ENCODE measurements around the gene OLFM1.
"Not testable (repeated sequence)": the region's sequence is repeated elsewhere in the genome, so short reads cannot be mapped to it uniquely, and the experiment has no call there.

The OLFM1 gene

DNA sequence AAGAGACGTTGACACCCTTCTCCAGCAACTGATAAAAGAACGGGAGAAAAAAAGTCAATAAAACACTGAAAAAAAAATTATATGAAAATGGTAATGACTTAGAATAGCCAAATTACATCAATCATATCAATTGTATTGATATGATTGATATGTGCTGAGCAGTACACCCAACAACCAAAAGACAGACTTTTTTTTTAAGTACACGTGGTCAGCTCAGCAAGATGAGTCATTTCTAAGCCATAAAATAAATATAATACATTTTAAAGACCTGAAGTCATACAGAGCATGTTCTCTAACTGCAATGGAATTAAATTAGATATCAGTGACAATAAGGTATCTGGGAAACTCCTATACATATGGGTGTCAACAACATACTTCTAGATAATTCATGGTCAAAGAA lies 30.9 kb upstream of the OLFM1 start:
- in situ Hi-C loops (cut with HindIII; ENCODE audit: low sequenced_read_pairs): no loop called here

- in situ Hi-C loops (cut with HindIII; ENCODE audit: low sequenced_read_pairs): no loop called here
These were observed 26.9 kb upstream of the OLFM1 start for GRCh38 chr9:135060461-135061116.

DNA sequence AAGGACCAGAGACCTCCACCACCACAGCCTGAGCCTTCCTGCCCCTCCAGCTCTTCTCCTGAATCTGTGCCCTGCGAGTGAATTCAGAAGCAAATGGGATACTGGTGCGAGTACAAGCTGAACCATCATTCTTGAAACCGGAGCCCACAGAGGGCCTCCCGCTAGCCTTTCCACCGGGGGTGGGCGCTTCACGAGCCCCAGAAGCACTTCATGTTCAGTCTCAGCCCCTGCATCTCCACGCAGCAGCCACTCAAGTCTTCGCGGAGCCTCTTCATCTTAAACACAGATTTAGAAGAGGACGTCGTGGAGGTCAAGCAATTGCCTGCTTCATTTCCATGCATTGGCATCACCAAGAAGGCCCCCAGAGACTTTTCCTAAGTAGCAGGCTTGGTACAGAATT lies 26.0 kb upstream of the OLFM1 start:
- in situ Hi-C loops (cut with HindIII; ENCODE audit: low sequenced_read_pairs): no loop called here

GRCh38 chr9:135062254-135062653 lies 25.2 kb upstream of the OLFM1 start:
- in situ Hi-C loops (cut with HindIII; ENCODE audit: low sequenced_read_pairs): no loop called here

- in situ Hi-C loops (cut with HindIII; ENCODE audit: low sequenced_read_pairs): not testable (repeated sequence)
These were observed 24.0 kb upstream of the OLFM1 start for GRCh38 chr9:135063466-135063865.

DNA sequence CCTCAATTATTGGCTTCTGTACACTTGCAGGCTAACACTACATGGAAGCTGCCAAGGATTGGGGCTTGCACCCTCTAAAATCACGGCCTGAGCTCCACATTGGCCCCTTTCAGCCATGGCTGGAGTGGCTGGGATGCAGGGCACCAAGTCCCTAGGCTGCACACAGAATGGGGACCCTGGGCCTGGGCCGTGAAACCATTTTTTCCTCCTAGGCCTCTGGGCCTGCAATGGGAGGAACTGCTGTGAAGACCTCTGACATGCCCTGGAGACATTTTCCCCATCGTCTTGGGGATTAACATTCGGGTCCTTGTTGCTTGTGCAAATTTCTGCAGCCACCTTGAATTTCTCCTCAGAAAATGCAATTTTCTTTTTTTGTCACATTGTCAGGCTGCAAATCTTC lies 23.6 kb upstream of the OLFM1 start:
- in situ Hi-C loops (cut with HindIII; ENCODE audit: low sequenced_read_pairs): not testable (repeated sequence)

- in situ Hi-C loops (cut with HindIII; ENCODE audit: low sequenced_read_pairs): no loop called here
These were observed 22.3 kb upstream of the OLFM1 start for GRCh38 chr9:135065151-135065550.

- in situ Hi-C loops (cut with HindIII; ENCODE audit: low sequenced_read_pairs): no loop called here
These were observed 21.7 kb upstream of the OLFM1 start for GRCh38 chr9:135065804-135066203.

DNA sequence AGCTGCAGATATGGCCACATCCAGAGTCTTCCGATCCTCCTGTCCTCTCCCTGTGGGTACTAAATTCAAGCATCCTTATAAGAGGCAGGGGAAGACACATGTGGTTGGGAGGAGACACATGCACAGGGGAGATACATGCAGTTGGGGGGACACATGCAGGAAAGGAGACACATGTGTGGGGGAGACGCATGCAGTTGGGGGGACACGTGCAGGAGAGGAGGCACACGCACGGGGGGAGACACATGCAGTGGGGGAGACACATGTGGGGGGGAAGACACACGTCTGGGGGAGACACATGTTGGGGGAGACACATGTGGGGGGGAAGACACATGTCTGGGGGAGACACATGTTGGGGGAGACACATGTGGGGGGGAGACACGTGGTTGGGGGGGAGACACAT lies 21.2 kb upstream of the OLFM1 start:
- in situ Hi-C loops (cut with HindIII; ENCODE audit: low sequenced_read_pairs): no loop called here

- in situ Hi-C loops (cut with HindIII; ENCODE audit: low sequenced_read_pairs): no loop called here
These were observed 20.3 kb upstream of the OLFM1 start for GRCh38 chr9:135067096-135067710.

GRCh38 chr9:135068776-135069415 lies 18.6 kb upstream of the OLFM1 start:
- in situ Hi-C loops (cut with HindIII; ENCODE audit: low sequenced_read_pairs): no loop called here

- in situ Hi-C loops (cut with HindIII; ENCODE audit: low sequenced_read_pairs): no loop called here
These were observed 17.8 kb upstream of the OLFM1 start for GRCh38 chr9:135069558-135070197.

DNA sequence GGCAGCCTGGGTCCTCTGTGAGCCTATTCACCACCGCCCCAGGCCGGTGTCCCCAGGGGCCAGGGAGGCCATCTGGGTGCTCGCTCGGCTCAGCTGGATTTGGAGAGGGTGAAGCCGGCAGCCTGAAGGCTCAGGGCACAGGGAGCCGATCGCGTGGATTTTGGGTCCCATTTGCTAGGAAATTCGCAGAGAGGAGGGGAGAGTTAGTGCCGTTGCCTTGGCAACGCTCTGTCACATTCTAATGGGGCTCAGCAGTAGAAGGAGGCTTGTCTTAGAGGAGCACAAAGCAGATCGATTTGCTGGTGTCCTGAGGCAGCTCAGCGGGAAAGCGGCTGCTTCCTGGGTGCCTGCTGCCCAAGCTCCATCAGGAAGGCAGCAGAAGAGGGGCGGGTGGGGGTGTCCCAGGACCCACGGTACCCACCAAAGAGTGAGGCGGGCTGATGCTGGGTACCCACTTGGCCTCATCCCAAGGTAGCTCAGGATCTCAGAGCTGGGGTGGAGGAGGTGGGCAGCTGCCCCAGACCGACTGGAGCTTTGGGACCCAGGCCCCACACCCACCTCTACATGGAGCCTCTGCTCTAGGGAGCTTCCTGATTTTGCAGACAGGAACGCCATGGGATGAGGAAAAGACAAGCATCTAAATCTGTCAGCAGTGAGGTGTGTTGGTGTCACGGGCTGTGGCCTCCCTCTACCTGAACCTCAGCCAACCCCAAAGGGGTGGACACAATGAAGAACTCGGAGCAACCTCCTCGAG lies 17.1 kb upstream of the OLFM1 start:
- in situ Hi-C loops (cut with HindIII; ENCODE audit: low sequenced_read_pairs): no loop called here

GRCh38 chr9:135070964-135071735 lies 16.3 kb upstream of the OLFM1 start:
- in situ Hi-C loops (cut with HindIII; ENCODE audit: low sequenced_read_pairs): no loop called here

GRCh38 chr9:135073081-135073740 lies 14.3 kb upstream of the OLFM1 start:
- in situ Hi-C loops (cut with HindIII; ENCODE audit: low sequenced_read_pairs): no loop called here

- in situ Hi-C loops (cut with HindIII; ENCODE audit: low sequenced_read_pairs): no loop called here
These were observed 13.6 kb upstream of the OLFM1 start for GRCh38 chr9:135073741-135074305.

- in situ Hi-C loops (cut with HindIII; ENCODE audit: low sequenced_read_pairs): no loop called here
These were observed 12.9 kb upstream of the OLFM1 start for GRCh38 chr9:135074354-135075233.
